GM21723 (cell line): Measurements from ENCODE around the gene LOXL4.
"Not testable (repeated sequence)": the region's sequence is repeated elsewhere in the genome, so short reads cannot be mapped to it uniquely, and the experiment has no call there.

Source experiments
- ATAC-seq: cut with Tn5 transposase; IDR thresholded peaks from one replicate; pipeline ENCODE4 v1.9.1; 2021; ENCODE audit warnings: mild to moderate bottlenecking, moderate library complexity; ENCODE audit not compliant: unreplicated experiment

The LOXL4 gene

DNA sequence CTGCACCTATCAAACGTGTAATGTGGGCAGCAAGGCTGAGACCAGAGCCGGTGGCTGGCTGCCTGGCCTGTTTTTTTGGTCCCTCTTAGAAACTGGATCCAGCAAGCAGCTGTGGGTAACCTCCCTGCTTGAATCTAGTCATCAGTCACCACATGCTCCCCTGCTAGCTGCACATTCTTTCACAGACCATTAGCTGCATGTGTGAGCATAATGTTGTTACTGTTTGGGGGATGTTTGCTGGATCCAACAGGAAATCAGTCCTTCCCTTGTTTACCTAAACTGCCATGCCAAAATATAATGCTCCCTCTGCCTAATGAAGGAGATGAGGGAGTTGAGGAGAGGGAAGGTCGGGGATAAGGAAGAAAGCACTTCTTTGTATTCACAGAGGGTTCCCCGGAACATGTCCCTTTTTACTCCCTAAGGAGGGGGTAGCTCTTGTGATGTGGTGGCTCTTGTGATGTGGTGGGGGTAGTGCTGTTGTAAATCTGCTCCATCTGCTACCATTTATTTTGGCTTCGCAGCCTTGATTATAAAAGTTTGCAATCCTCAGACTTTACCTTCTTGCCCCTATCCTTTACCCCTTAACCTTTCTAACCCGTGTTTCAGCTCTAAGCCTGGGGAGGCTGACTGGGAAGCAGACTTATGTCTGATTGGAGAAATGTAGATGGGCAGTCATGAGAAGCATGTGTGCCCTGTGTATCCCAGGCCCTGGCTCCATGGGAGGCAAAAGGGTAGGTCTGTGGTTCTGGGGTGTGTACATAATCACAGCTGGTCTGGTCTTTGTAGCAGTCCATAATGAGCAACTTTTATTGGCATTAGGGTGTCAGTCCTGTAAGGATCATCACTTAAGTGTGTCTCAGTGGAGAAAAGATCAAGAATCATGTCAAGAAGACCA lies 20.8 kb downstream of the LOXL4 start:
- no peak for ATAC-seq

DNA sequence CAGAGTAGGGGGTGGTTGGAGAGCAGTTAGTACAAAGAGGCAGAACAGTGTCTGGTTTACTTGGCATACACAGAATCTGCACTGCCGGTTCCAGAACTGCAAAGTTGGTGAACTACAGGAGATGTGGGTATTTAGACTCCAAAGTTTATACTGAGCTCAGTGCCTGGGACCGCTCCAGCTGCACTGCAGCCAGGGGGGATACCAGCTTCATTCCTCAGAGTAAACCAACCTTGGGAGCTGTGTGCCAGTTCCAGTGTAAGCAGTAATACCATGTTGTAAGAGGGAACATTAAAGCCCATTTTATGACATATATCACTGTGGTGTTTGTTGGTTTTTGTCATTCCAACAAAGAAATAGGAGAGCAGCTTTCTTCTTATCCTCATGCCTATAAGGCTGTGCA lies 23.4 kb downstream of the LOXL4 start:
- no peak for ATAC-seq

DNA sequence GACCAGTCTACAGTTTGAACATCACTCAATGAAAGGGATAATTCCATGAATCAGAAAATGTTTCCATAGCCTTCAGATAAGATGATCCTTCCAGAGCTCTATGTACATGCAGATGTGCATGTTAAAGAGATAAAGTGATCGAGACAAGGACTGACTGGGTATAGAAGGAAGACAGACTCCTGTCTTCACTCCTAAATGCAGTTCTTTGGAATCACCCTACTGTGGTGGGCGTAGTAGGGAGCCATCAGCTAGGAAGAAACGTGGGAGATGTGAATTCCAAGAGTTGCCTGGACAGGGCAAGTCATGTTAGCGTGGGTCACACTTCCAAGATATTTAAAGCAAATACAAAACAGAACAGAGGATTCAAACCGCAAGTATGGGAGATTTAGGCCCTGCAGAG lies 23.9 kb downstream of the LOXL4 start:
- ATAC-seq = no peak

DNA sequence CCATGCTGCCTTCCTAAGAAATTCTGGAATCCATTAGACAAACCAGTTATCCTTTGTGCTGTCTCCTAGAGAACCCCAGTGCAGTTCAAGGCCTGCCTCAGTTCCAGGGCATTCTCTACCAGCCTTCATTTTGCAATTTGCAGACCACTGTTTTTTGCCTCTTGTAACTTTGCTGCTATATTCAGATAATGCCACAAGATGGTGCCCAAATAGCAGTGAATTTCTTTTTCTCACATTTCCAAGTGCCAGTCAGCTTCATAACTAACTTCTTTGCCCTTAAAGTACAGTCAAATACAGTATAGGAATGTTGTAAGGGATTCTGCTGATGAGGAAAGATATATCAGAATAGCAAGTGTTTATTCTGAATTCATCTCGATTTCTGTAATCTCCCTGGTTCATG lies 25.2 kb downstream of the LOXL4 start:
- no peak for ATAC-seq

DNA sequence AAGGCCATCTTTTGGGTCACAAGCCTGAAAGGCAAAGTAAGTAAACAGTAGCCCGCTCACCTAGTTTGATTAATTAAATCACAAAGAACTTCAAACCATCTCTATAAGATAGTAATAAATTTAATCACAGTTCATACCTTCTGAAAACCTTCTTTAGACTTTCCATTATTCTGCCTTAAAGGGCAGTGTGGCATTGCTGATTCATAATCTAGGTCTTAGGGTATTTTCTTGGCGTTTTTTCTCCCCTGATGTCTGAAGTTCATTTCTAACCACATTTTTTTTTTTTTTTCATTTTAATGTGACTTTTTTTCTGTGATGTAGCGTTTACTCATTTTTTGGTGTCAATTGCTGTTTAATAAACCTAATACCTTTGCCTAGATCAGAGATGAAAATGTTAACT lies 27.5 kb downstream of the LOXL4 start:
- ATAC-seq = no peak

DNA sequence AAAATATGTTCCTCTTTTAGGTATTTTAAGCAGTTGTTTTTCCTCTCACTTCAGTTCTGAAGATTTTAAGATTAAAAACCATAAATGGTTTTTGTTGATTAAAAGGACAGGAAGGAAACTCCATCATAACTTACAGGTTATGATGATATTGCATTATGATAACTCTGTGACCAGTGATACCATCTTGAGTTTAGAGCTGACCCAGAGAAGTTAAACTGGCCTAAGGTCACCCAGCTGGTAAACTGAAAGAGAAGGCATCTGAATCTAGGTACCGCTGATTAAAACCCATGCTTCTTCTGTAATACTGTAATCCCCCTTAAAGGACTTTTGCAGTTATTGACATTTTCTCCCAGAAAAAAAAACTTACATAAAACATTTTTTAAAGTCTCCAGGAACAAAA lies 29.6 kb downstream of the LOXL4 start:
- no peak for ATAC-seq

DNA sequence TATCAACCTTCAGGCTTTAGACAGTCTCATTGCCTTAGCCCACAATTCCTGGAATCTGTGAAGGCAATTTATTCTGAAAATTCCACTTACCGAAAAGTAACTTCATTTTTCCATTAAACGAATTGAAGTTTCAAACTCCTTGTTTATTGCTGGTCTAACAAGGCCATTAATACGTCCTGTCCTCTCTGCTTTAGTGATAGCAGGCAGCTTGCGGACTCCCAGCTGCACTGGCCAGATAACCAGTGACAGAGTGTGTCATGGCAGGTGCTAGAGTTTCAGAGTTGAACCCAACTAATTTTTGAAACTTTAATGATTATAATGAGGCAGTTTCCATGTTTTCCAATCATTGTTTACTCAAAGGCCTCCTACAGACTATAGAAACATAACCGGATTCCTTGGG lies 31.1 kb downstream of the LOXL4 start:
- no peak for ATAC-seq

DNA sequence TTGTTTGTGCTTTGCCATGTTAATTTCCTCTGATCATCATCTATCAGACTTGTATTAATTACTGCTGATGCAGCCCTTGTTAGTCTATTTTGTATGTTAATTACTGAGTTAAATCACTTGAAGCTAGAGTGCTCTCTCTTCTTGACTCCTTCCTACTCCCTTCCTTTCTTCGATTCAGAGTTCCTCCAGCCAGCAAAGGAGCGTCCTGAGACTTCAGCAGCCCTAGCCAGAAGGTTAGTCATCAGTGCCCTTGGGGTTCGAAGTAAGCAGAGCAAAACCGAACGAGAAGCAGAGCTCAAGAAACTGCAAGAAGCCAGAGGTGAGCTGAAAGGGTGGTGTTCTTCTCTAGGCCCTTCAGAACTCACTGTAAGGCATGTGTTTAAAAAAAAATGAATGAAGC lies 32.1 kb downstream of the LOXL4 start:
- ATAC-seq = no peak

DNA sequence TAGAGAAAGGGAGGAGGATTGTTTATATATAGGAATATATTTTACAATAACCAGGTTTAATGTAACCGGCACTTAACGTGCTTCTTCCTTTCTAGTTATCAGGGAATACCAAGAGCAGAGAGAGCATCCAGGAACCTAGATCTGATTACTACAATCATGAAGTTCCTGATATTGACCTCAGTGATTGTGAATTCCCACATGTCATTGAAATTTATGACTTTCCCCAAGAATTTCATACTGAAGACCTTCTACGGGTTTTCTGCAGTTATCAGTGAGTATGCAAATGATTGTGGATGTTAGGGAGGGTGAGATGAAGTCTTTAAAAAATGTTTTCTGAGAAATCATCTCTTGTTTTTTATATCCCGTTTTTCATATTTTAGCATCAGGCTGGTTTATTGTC lies 36.6 kb downstream of the LOXL4 start:
- ATAC-seq = no peak

DNA sequence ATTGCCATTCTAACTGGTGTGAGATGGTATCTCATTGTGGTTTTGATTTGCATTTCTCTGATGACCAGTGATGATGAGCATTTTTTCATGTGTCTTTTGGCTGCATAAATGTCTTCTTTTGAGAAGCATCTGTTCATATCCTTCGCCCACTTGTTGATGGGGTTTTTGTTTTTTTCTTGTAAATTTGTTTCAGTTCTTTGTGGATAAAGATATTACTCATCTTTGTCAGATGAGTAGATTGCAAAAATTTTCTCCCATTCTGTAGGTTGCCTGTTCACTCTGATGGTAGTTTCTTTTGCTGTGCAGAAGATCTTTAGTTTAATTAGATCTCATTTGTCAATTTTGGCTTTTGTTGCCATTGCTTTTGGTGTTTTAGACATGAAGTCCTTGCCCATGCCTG lies 39.7 kb downstream of the LOXL4 start:
- ATAC-seq = not testable (repeated sequence)

DNA sequence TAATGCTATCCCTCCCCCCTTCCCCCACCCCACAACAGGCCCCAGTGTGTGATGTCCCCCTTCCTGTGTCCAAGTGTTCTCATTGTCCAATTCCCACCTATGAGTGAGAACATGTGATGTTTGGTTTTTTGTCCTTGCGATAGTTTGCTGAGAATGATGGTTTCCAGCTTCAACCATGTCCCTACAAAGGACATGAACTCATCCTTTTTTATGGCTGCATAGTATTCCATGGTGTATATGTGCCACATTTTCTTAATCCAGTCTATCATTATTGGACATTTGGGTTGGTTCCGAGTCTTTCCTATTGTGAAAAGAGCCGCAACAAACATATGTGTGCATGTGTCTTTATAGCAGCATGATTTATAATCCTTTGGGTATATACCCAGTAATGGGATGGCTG lies 40.3 kb downstream of the LOXL4 start:
- not testable (repeated sequence) for ATAC-seq

DNA sequence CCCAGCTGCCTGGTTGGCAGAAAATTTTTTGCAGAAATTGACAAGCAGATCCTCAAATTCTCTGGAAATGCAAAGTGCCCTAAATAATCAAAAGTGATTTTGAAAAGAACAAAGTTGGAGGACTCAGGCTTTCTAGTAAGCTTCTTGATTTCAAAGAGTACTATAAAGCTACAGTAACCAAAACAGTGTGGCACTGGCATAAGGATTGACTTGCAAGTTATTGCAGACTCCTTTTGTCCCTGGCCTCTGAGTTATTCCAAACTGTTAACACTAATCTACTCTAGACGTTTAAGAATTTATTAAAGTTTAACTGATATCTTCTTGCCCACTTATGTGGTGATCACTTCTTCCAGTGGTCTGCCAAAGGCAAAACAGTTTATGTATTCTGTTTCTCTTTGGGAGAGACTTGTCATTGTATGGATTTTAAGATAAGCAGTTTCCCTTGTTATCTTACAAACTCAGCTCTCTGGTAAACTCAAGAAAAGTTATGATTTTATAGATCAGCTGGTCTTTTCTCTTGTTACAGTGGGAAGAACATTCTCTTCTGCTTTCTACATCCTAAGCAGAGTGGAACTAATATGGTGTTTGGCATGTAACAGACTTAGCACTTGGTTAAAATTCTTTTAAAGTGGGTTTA lies 41.4 kb downstream of the LOXL4 start:
- no peak for ATAC-seq

DNA sequence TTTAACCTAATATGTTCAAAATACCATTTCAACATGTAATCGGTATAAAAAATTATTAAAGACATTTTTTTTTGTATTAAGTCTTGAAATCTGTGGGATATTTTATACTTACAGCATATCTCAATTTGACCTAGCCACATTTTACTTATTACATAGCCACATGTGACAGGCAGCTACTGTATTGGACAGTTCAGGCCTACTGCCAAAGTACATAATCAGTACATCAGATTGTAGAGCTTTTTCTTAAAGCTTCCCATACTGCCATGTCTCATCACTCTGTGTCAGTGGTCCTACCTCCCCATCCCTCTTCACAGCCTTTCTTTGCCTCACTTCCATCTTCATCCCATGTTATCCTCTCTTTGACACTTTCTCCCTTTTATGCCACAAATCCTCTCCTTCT lies 43.0 kb downstream of the LOXL4 start:
- ATAC-seq = no peak

DNA sequence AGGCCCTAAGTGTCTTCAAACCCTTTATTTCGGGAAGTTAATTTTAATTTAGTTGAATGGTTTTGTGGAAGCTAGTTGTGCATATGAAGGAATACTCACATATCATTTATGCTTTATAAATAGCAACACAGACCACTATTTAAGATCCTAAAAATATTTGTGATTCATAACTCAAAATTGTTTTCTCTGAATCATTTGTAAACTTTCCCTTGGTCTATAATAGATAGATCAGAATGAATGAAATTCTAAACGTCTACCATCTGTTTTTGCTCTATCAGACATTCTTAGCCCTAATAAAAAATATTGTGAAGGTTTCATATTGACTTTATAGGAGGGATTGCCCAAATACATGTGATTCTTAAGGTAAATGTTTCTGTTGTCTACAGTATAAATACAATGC lies 43.5 kb downstream of the LOXL4 start:
- no peak for ATAC-seq

DNA sequence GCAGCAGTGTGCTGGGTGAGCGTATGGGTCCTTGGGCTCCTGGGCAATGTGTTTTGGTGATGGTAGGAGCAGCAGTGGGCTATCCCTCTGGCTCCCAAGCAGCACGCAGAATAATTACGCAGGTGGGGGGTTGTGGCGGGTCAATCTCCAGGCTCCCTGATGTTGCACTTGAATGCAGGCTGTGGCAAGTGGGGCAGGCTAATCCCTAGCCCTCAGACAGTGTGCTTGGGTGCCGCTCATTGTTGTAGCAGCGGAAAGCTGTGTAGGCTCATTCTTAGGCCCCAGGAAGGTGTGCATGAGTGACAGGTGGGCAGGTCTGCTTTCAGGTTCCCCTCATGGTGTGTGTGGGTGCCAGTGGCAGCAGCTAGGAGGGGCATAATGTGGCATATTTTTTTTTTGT lies 44.1 kb downstream of the LOXL4 start:
- ATAC-seq = no peak

DNA sequence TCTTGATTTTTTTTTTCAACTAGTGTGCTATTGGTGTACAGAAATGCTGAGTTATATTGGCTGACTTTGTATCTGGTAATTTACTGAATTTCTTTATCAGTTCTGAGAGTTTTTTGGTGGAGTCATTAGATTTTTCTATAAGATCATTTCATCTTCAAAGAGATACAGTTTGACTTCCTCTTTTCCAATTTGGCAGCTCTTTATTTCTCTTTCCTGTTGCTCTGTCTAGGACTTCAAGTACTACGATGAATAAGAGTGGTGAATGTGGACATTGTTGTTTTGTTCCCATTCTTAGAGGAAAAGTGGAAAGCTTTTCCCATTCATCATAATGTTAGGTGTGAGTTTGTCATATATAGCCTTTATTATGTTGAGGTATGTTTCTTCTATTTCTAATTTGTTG lies 50.2 kb downstream of the LOXL4 start:
- no peak for ATAC-seq

DNA sequence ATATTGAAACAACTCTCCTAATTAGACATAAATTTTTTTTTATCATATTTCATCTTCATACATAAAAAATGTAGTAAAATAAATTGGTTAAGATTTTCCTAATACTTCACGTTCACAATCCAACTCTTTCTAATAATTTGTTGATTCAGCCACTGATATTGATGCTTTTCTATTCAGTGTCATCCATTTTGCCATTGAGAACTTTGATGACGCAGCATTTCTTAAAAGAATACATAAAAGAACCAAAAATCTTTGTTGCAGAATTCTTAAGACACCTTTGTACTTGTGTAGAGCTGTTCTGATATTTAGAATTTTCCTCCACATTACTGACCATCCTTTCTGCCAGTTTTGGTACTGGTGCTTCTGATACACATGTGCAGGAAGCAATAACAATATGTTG lies 52.6 kb downstream of the LOXL4 start:
- ATAC-seq = no peak

DNA sequence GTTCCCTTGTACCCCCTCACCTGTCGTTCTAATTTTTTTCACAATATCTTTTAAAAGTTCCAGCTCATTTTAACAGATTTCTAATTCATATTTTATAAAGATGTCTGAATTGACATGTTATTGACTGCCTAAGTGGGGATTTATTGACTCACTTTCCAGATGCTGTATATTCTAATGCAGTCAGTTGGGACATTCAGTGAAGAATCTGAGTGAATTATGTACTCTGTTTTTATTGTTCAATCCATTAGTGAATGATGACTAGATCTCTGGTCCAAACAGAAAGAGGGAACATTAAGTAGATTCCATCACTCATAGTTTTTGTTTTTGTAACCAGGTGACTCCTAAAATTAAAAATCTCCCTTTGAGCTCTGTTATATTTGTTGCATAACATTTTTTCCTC lies 54.3 kb downstream of the LOXL4 start:
- ATAC-seq = no peak

DNA sequence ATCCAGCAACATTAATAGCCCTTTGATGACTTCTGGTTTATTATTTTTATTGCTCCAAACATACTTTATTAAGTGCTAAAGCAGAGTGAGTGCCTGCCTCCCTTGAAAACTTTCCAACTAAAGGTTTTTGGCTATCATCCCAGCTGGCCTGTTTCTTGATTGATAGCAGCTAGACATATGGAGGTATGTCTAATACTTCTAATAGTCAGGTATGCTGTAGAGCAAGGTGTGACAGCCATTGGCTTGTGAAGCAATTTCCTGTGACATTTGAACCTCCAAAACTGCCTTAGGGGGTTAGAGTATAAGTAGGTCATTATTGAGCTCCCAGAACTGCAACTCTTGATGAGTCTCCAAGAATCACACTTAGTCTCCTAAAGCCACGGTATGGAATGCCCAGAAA lies 55.8 kb downstream of the LOXL4 start:
- ATAC-seq = no peak

DNA sequence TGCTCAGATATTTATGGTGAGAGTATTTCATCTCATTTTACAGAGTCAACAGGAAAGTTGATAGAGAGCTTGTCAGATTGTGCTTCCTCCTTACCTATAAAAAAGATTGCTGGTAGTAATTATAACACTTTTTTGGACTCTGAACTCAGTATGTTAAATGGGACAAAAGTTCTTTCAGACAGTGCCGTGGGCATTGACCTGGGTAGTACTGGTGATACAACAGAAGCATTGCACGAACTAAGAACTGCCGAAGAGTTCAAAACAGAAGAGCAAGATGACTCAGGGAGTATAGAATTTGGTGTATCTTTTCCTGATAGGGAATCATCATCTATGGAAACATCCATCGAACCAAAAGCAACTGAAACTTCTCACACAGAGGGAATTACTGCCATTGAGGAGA lies 58.6 kb downstream of the LOXL4 start:
- no peak for ATAC-seq

DNA sequence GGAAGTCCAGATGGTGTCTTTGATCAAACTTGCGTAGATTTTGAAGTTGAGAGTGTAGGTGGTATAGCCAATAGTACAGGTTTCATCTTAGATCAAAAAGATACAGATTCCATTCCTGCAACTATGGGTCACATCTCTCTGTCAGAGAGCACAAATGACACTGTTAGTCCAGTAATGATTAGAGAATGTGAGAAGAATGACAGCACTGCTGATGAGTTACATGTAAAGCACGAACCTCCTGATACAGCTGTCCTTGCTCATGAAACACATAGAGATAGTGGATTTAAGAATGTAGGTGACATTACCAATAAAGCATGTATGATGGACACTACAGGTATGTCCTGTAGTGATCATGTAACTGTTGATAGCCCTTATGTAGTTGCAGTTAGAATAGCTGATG lies 59.1 kb downstream of the LOXL4 start:
- no peak for ATAC-seq

DNA sequence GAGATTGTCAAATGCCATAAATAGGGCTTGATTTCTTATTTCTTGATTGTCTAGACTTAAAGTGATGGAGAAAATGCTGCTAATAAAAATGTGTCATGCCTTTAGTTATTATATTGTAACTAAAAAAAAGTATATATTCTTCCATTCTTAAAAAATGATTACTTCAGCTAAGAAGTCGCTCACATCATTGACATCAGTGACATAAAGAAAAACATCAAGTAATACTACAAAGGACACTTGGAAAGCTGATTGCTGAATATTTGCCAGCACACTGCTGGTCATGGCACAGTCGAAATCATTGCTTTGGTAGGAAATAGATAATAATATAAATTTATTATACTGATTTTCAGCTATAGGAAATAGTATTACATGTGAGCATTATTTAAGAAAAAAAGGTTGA lies 62.6 kb downstream of the LOXL4 start:
- ATAC-seq = no peak

DNA sequence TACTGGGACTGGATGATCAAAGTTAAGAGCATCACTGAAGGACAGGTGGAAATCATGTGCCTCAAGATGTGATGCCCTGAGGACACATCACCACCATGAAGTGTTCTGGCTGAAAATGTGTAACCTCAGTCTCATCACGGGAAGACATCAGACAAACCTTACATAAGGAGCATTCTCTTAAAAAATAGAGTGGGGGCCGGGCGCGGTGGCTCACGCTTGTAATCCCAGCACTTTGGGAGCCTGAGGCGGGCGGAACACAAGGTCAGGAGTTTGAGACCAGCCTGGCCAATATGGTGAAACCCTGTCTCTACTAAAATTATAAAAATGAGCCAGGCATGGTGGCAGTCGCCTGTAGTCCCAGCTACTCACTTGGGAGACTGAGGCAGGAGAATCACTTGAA lies 65.6 kb downstream of the LOXL4 start:
- no peak for ATAC-seq
